ENCODE results near the gene NRXN2.

DNA sequence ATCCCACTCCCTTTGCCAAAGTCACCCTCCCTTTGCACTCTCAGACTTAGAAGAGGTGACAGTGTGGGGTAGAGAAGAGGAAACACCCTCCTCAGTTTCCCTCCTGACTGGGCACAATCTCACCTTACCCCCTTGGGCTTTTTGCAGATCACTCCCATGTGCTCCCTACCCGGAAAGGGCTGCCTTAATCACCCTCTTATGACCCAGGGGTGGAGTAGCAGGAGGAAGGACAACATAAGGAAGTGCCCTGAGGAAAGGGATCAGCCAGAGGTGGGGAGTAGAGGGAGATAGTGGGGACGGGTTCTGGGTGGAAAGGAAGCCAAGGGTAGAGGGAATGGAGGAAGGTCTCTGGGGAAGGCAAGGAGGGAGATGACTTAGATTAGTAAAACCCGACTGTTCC lies 52.0 kb downstream of the NRXN2 start:
- no peak for TF ChIP-seq USF1 (IDR thresholded peaks at IDR 0.05)
- no peak for TF ChIP-seq CREB1 (IDR thresholded peaks at IDR 0.05; ENCODE audit: low read depth)
- TF ChIP-seq EGR1 (IDR thresholded peaks at IDR 0.05), result no peak
- no peak for TF ChIP-seq MAX (IDR thresholded peaks at IDR 0.05)
- no peak for TF ChIP-seq RAD21 (IDR thresholded peaks at IDR 0.05; ENCODE audit: low read depth)
- TF ChIP-seq, protein P1, sequence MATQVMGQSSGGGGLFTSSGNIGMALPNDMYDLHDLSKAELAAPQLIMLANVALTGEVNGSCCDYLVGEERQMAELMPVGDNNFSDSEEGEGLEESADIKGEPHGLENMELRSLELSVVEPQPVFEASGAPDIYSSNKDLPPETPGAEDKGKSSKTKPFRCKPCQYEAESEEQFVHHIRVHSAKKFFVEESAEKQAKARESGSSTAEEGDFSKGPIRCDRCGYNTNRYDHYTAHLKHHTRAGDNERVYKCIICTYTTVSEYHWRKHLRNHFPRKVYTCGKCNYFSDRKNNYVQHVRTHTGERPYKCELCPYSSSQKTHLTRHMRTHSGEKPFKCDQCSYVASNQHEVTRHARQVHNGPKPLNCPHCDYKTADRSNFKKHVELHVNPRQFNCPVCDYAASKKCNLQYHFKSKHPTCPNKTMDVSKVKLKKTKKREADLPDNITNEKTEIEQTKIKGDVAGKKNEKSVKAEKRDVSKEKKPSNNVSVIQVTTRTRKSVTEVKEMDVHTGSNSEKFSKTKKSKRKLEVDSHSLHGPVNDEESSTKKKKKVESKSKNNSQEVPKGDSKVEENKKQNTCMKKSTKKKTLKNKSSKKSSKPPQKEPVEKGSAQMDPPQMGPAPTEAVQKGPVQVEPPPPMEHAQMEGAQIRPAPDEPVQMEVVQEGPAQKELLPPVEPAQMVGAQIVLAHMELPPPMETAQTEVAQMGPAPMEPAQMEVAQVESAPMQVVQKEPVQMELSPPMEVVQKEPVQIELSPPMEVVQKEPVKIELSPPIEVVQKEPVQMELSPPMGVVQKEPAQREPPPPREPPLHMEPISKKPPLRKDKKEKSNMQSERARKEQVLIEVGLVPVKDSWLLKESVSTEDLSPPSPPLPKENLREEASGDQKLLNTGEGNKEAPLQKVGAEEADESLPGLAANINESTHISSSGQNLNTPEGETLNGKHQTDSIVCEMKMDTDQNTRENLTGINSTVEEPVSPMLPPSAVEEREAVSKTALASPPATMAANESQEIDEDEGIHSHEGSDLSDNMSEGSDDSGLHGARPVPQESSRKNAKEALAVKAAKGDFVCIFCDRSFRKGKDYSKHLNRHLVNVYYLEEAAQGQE (IDR thresholded peaks at IDR 0.05; ENCODE audit: low read depth), result no peak
- no peak for TF ChIP-seq YY1 (IDR thresholded peaks at IDR 0.05; ENCODE audit: low read depth)
- no peak for TF ChIP-seq TCF12 (IDR thresholded peaks at IDR 0.05; ENCODE audit: low read depth)
- TF ChIP-seq CEBPB (IDR thresholded peaks at IDR 0.05), result no peak
- no peak for TF ChIP-seq NFIC (IDR thresholded peaks at IDR 0.05)
- no peak for TF ChIP-seq TAF1 (IDR thresholded peaks at IDR 0.05; ENCODE audit: low read depth)
- no peak for TF ChIP-seq EP300 (IDR thresholded peaks at IDR 0.05; ENCODE audit: borderline replicate concordance)
- no peak for TF ChIP-seq TEAD4 (IDR thresholded peaks at IDR 0.05)
- TF ChIP-seq ZBTB7A (IDR thresholded peaks at IDR 0.05; ENCODE audit: low read depth), result no peak

Data from Ishikawa (cell line).